Lung (tissue), 12 donors: ENCODE data around the gene SSBP1. TPM values are rescaled to one million over a fixed set of nuclear protein-coding genes. Genes with fewer than 3 reads are reported as not detected.

Experiments
- ATAC-seq: fragments of 200-7000 bp; cut with Tn5 transposase; one replicate; pipeline ENCODE4 v1.9.1; 2020; ENCODE audit warnings: moderate number of reproducible peaks; ENCODE audit not compliant: insufficient read depth, low FRiP score
- DNase-seq, 3 donors: peaks; one replicate each; pipeline ENCODE4 v3.0.0-alpha.2; 2013 to 2017
- H3K27ac ChIP-seq, 2 donors: one replicate each; pipeline ENCODE4 v1.5.1; 2013; ENCODE audit warnings: mild to moderate bottlenecking in 2 of 2, moderate library complexity in 2 of 2, control low read depth in 1 of 2, inconsistent platforms in 1 of 2, low read depth in 1 of 2, low read length in 1 of 2
- H3K27me3 ChIP-seq, 3 donors: one replicate each; pipeline ENCODE4 v1.5.1; 2013; ENCODE audit warnings: low read length in 2 of 3; ENCODE audit not compliant: control insufficient read depth in 3 of 3, insufficient read depth in 3 of 3
- H3K36me3 ChIP-seq, 4 donors: one replicate each; pipeline ENCODE4 v1.5.1; 2013; ENCODE audit warnings: low read length in 4 of 4, mild to moderate bottlenecking in 1 of 4, moderate library complexity in 1 of 4; ENCODE audit not compliant: control insufficient read depth in 4 of 4, insufficient read depth in 4 of 4
- H3K4me1 ChIP-seq, 5 donors: one replicate each; pipeline ENCODE4 v1.5.1; 2013; ENCODE audit warnings: low read length in 5 of 5, mild to moderate bottlenecking in 2 of 5, moderate library complexity in 1 of 5; ENCODE audit not compliant: control insufficient read depth in 5 of 5, insufficient read depth in 5 of 5
- H3K4me3 ChIP-seq: one replicate; pipeline ENCODE4 v1.5.1; 2013; ENCODE audit warnings: mild to moderate bottlenecking, control low read depth, moderate library complexity
- H3K9ac ChIP-seq, 2 donors: one replicate each; pipeline ENCODE4 v1.5.1; 2013; ENCODE audit warnings: low read length in 2 of 2, control low read depth in 1 of 2; ENCODE audit not compliant: insufficient read depth in 1 of 2
- H3K9me3 ChIP-seq, 4 donors: one replicate each; pipeline ENCODE4 v1.5.1; 2013; ENCODE audit warnings: low read length in 3 of 4, mild to moderate bottlenecking in 1 of 4, moderate library complexity in 1 of 4; ENCODE audit not compliant: control insufficient read depth in 4 of 4, insufficient read depth in 3 of 4
- CTCF ChIP-seq: IDR thresholded peaks from 2 replicates; pipeline ENCODE4 v1.5.1; 2012; ENCODE audit warnings: mild to moderate bottlenecking; ENCODE audit errors: control extremely low read depth, extremely low read depth
- WGBS, 2 donors: extraction: QIAGEN DNeasy Blood & Tissue Kit; methylation state at CpG; one replicate each; pipeline ENCODE4 v1.1.7; 2013; 5-methylcytosine and 5-hydroxymethylcytosine counted together
- polyA plus RNA-seq, 2 donors: library from polyadenylated mRNA; stranded (reverse); fragments of 200-250 nt; gene quantifications; one replicate each; pipeline ENCODE4 v1.2.1, GENCODE V29; 2013
- total RNA-seq, 2 donors: library from RNA; depleted of rRNA in 1 of 2; stranded (reverse); fragments of >200 nt in 1 of 2; gene quantifications; one replicate each; pipeline ENCODE4 v1.2.1, GENCODE V29; 2014 to 2021
- donor health status: control.
- donor health status: control.
- donor health status: Bipolar disorder and iron deficiency.
- donor health status: healthy.
- donor health status: DM: yes; HTN: yes; CAD: no.

Gene SSBP1
- total and polyA plus RNA-seq, 4 donors: 96.8 to 263 (median 136) TPM

- Histone ChIP-seq H3K9me3 (no peaks in the 10 kb centered on the region), H3K4me3 (no peak overlapping the region), H3K9ac (no peak overlapping the region), H3K4me1 (no peaks in the 10 kb centered on the region), H3K36me3 (no peaks in the 10 kb centered on the region), H3K27ac (no peak overlapping the region), H3K27me3 (no peaks in the 10 kb centered on the region)
- ATAC-seq (no peak), DNase-seq (no peak)
- WGBS, 2 donors: 94 to 96% methylated on average over 1 of the region's 1 CpG
- TF ChIP-seq CTCF: no peak
These were observed 20.7 kb upstream of the SSBP1 start for GRCh38 chr7:141717450-141717849.

- Histone ChIP-seq H3K9ac (no peak overlapping the region), H3K9me3 (no peaks in the 10 kb centered on the region), H3K4me1 (no peaks in the 10 kb centered on the region), H3K27me3 (no peaks in the 10 kb centered on the region), H3K36me3 (no peaks in the 10 kb centered on the region), H3K27ac (no peak overlapping the region), H3K4me3 (no peak overlapping the region)
- DNase-seq: no peak
- 92 to 99% methylated on average over 2 of the region's 2 CpGs for WGBS, 2 donors
- no peak for ATAC-seq
- no peak for TF ChIP-seq CTCF
These were observed 15.6 kb upstream of the SSBP1 start for GRCh38 chr7:141722529-141722928.

GRCh38 chr7:141729020-141729419 is 9.1 kb upstream of the SSBP1 start:
- Histone ChIP-seq H3K27me3 (peaks cover 0 to 3% (median 0%) of the 10 kb centered on the region in 3 donors), H3K9me3 (no peaks in the 10 kb centered on the region), H3K4me3 (no peak overlapping the region), H3K4me1 (no peaks in the 10 kb centered on the region), H3K27ac (no peak overlapping the region), H3K36me3 (no peaks in the 10 kb centered on the region), H3K9ac (no peak overlapping the region)
- no peak for TF ChIP-seq CTCF
- ATAC-seq (no peak), DNase-seq (no peak)
- WGBS, 2 donors: 90 to 96% methylated on average over 1 of the region's 1 CpG

- no peak overlapping the region for H3K27ac ChIP-seq
- no peaks in the 10 kb centered on the region for H3K36me3 ChIP-seq
- no peak for TF ChIP-seq CTCF
- 86 to 89% methylated on average over 24 of the region's 24 CpGs for WGBS, 2 donors
- ATAC-seq (no peak), DNase-seq (no peak)
- H3K4me3 ChIP-seq: no peak overlapping the region
- peaks cover 0 to 3% (median 0%) of the 10 kb centered on the region in 3 donors for H3K27me3 ChIP-seq
- no peak overlapping the region for H3K9ac ChIP-seq
- no peaks in the 10 kb centered on the region for H3K4me1 ChIP-seq
- H3K9me3 ChIP-seq: no peaks in the 10 kb centered on the region
These were observed 6.5 kb upstream of the SSBP1 start for GRCh38 chr7:141731476-141732149.
